IMR-90 (cell line): ENCODE results near the gene UBASH3B. TPM values are rescaled to one million over a fixed set of nuclear protein-coding genes. Genes with fewer than 3 reads are reported as not detected.

Experiments
- ATAC-seq: fragments of 200-7000 bp; cut with Tn5 transposase; 2 replicates; pipeline ENCODE4 v1.9.1; 2020; ENCODE audit warnings: low read depth, mild to moderate bottlenecking, moderate library complexity
- BruUV-seq: library from RNA; stranded (reverse); fragments of 400-500 nt; replicated peaks from 2 replicates; lab custom pipeline; 2021; lab: Mats Ljungman, UMichigan
- CTCF ChIA-PET: fragments of 300-600 bp; formaldehyde crosslinking; extraction: SDS; loops from one replicate; lab custom pipeline; 2021; ENCODE audit warnings: antibody characterized with exemption; lab: Yijun Ruan, JAX
- POLR2A ChIA-PET: fragments of 300-600 bp; sonication (Branson Sonifier 250); formaldehyde crosslinking; loops from one replicate; lab custom pipeline; 2022; ENCODE audit warnings: antibody characterized with exemption; ENCODE audit not compliant: unreplicated experiment; lab: Charles Lee
- DNase-seq: peaks from one replicate; pipeline ENCODE4 v3.0.0; 2013
- H2AFZ ChIP-seq: replicated peaks from 2 replicates; pipeline ENCODE3; 2013; ENCODE audit warnings: low read length, mild to moderate bottlenecking; ENCODE audit not compliant: poor library complexity
- H2AK5ac ChIP-seq: 2 replicates; pipeline ENCODE4 v1.6.1; 2013; ENCODE audit warnings: low read depth, low read length, inconsistent platforms
- H2AK9ac ChIP-seq: replicated peaks from 2 replicates; pipeline ENCODE3; 2013; ENCODE audit warnings: mild to moderate bottlenecking, low read depth, low read length, moderate library complexity; ENCODE audit not compliant: poor library complexity
- H2BK120ac ChIP-seq: 2 replicates; pipeline ENCODE4 v1.6.1; 2013; ENCODE audit warnings: low read depth, low read length, inconsistent platforms
- H2BK15ac ChIP-seq: 3 replicates; pipeline ENCODE4 v1.6.1; 2013; ENCODE audit warnings: low read depth, low read length, inconsistent platforms
- H2BK20ac ChIP-seq: 2 replicates; pipeline ENCODE4 v1.6.1; 2013; ENCODE audit warnings: low read depth, mild to moderate bottlenecking, inconsistent platforms, low read length, moderate library complexity
- H2BK5ac ChIP-seq: 2 replicates; pipeline ENCODE4 v1.6.1; 2013; ENCODE audit warnings: mild to moderate bottlenecking, low read depth, low read length, inconsistent platforms; ENCODE audit not compliant: poor library complexity, severe bottlenecking
- H3K14ac ChIP-seq: replicated peaks from 2 replicates; pipeline ENCODE4 v1.6.1; 2013; ENCODE audit warnings: low read depth, low read length, inconsistent platforms
- H3K18ac ChIP-seq: 2 replicates; pipeline ENCODE4 v1.6.1; 2013; ENCODE audit warnings: low read depth, low read length, control low read depth
- H3K23ac ChIP-seq: 2 replicates; pipeline ENCODE4 v1.6.1; 2013; ENCODE audit warnings: low read depth, low read length, inconsistent platforms
- H3K27ac ChIP-seq: 2 replicates; pipeline ENCODE4 v1.5.1; 2013; ENCODE audit warnings: mild to moderate bottlenecking, control low read depth, low read length; ENCODE audit not compliant: insufficient read depth
- H3K27me3 ChIP-seq: 2 replicates; pipeline ENCODE4 v1.6.1; 2013; ENCODE audit warnings: low read length; ENCODE audit not compliant: control insufficient read depth, insufficient read depth
- H3K36me3 ChIP-seq: 2 replicates; pipeline ENCODE4 v1.6.1; 2013; ENCODE audit warnings: low read length, mixed read lengths; ENCODE audit not compliant: control insufficient read depth, insufficient read depth
- H3K4ac ChIP-seq: 2 replicates; pipeline ENCODE4 v1.6.1; 2013; ENCODE audit warnings: low read depth, low read length, inconsistent platforms
- H3K4me1 ChIP-seq: 2 replicates; pipeline ENCODE4 v1.6.1; 2013; ENCODE audit warnings: low read length, mixed read lengths; ENCODE audit not compliant: control insufficient read depth, insufficient read depth
- H3K4me2 ChIP-seq: 2 replicates; pipeline ENCODE4 v1.6.1; 2013; ENCODE audit warnings: low read depth, mild to moderate bottlenecking, control low read depth, low read length, moderate library complexity
- H3K4me3 ChIP-seq: 2 replicates; pipeline ENCODE4 v1.5.1; 2013; ENCODE audit warnings: low read depth, mild to moderate bottlenecking, control low read depth, low read length, moderate library complexity; ENCODE audit not compliant: insufficient read depth
- H3K56ac ChIP-seq: 2 replicates; pipeline ENCODE4 v1.6.1; 2013; ENCODE audit warnings: low read length, inconsistent platforms; ENCODE audit not compliant: insufficient read depth; ENCODE audit errors: extremely low read depth
- H3K79me1 ChIP-seq, 2 experiments: 2 replicates each; pipeline ENCODE4 v1.6.1; 2013; ENCODE audit warnings: low read length in 2 of 2, inconsistent platforms in 1 of 2, low read depth in 1 of 2
- H3K9ac ChIP-seq: 2 replicates; pipeline ENCODE4 v1.6.1; 2013; ENCODE audit warnings: low read depth, low read length, control low read depth
- H3K9me1 ChIP-seq: 2 replicates; pipeline ENCODE4 v1.6.1; 2013; ENCODE audit warnings: low read length, inconsistent platforms; ENCODE audit not compliant: insufficient read depth
- H3K9me3 ChIP-seq: 2 replicates; pipeline ENCODE4 v1.6.1; 2013; ENCODE audit warnings: low read length; ENCODE audit not compliant: control insufficient read depth, insufficient read depth
- H4K20me1 ChIP-seq: 2 replicates; pipeline ENCODE4 v1.6.1; 2013; ENCODE audit warnings: low read length, inconsistent platforms; ENCODE audit not compliant: insufficient read depth
- H4K5ac ChIP-seq: 2 replicates; pipeline ENCODE4 v1.6.1; 2013; ENCODE audit warnings: mild to moderate bottlenecking, low read depth, low read length, control low read depth
- H4K8ac ChIP-seq, 2 experiments: 2 replicates each; pipeline ENCODE4 v1.6.1; 2013; ENCODE audit warnings: low read depth in 2 of 2, low read length in 2 of 2, control low read depth in 1 of 2, inconsistent platforms in 1 of 2
- H4K91ac ChIP-seq: 2 replicates; pipeline ENCODE4 v1.6.1; 2013; ENCODE audit warnings: low read depth, low read length, inconsistent platforms; ENCODE audit not compliant: insufficient read depth
- CEBPB ChIP-seq: IDR thresholded peaks from 2 replicates; pipeline ENCODE4 v1.6.1; 2012; ENCODE audit warnings: low read depth, low read length, improper control_type of control experiment
- CTCF ChIP-seq: conservative IDR thresholded peaks from 2 replicates; pipeline ENCODE4 v1.5.1; 2012; ENCODE audit warnings: mild to moderate bottlenecking, low read depth, low read length, improper control_type of control experiment
- ELK1 ChIP-seq: fragments of 150-350 bp; IDR thresholded peaks from 2 replicates; pipeline ENCODE4 v1.6.1; 2016; ENCODE audit warnings: low read depth, mild to moderate bottlenecking, low read length, moderate library complexity, borderline replicate concordance
- RFX5 ChIP-seq: IDR thresholded peaks from 2 replicates; pipeline ENCODE4 v1.8.0; 2012; ENCODE audit warnings: low read depth, mild to moderate bottlenecking, low read length, moderate library complexity
- WGBS, 2 experiments: methylation state at CpG; one replicate each; pipeline versions ENCODE4 v1.1.5 to v1.1.7; 2013; ENCODE audit warnings: missing lambda C conversion rate in 2 of 2; ENCODE audit not compliant: insufficient read length in 1 of 2; ENCODE audit errors: extremely low coverage in 2 of 2; 5-methylcytosine and 5-hydroxymethylcytosine counted together
- dilution Hi-C: fragments of 300-500 bp; cut with HindIII; formaldehyde crosslinking; loops from one replicate; pipeline ENCODE4 v1.14.3; 2018; ENCODE audit warnings: low sequenced_read_pairs; ENCODE audit not compliant: unreplicated experiment
- in situ Hi-C: fragments of 300-500 bp; cut with MboI; formaldehyde crosslinking; loops from 3 replicates; pipeline ENCODE4 v1.14.3; 2019; ENCODE audit warnings: low sequenced_read_pairs, inconsistent platforms, mixed read lengths
- intact Hi-C: fragments of 100-400 bp; cut with micrococcal nuclease; formaldehyde crosslinking; loops from 2 replicates; pipeline ENCODE4 v1.10.0; 2022
- polyA plus RNA-seq, 3 experiments: library from polyadenylated mRNA; depleted of rRNA; stranded (reverse); fragments of >200 nt; gene quantifications; 2 replicates each; pipeline ENCODE4 v1.2.3, GENCODE V29; 2012; ENCODE audit warnings: low replicate concordance in 1 of 3
- total RNA-seq: library from RNA; depleted of rRNA; stranded (reverse); fragments of >200 nt; gene quantifications from 2 replicates; pipeline ENCODE4 v1.2.3, GENCODE V29; 2012

UBASH3B gene
- total and polyA plus RNA-seq, 2 of the 4 experiments (the other 2 are of a cell fraction), result 27.2 to 48.0 TPM

DNA sequence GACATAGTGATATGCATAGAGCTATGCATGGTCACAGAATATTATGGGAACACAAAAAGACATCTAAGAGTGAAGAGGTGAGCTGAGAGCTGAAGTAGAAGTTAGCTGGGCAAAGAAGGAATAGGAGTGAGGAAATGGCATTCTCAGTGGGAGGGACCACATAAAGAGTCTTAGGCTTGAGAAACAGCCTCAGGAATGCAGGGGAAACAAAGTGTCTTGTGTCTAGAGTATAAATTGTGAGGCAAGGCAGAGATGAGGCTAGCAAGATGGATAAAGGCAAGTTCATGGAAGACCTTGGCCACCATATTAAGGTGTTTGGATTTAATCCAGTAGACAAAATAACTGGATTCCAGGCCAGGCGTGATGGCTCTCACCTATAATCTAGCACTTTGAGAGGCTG is 142.1 kb downstream of the UBASH3B start:
- Histone ChIP-seq H3K9me3 (no peaks in the 10 kb centered on the region), H3K9me1 (peaks cover 3% of the 10 kb centered on the region; the same call in 1 of the 2 replicates), H3K36me3 (peaks cover 26% of the 10 kb centered on the region), H3K79me1 (peaks cover 2 to 6% of the 10 kb centered on the region in 2 experiments; a peak in 2 of 4 replicates), H3K4ac (no peak overlapping the region), H3K18ac (no peak overlapping the region), H2BK20ac (no peak overlapping the region), H3K4me3 (no peak overlapping the region), H3K9ac (no peak overlapping the region), H4K5ac (no peak overlapping the region), H2AFZ (no peak overlapping the region), H3K4me1 (peaks cover under 1% of the 10 kb centered on the region; the same call in 1 of the 2 replicates), H4K20me1 (no peaks in the 10 kb centered on the region), H2BK120ac (no peak overlapping the region), H2AK9ac (no peak overlapping the region), H2BK5ac (no peak overlapping the region), H3K23ac (no peak overlapping the region), H3K27me3 (no peaks in the 10 kb centered on the region), H2AK5ac (no peak overlapping the region), H3K56ac (no peak overlapping the region), H2BK15ac (no peak overlapping the region), H4K8ac (no peak overlapping the region), H3K4me2 (no peak overlapping the region), H3K14ac (no peak overlapping the region), H3K27ac (no peak overlapping the region), H4K91ac (no peak overlapping the region)
- TF ChIP-seq RFX5, result no peak
- no peak for TF ChIP-seq CEBPB
- no peak for TF ChIP-seq ELK1
- no peak for TF ChIP-seq CTCF
- in situ Hi-C loops, result loop anchor here (5.0 kb wide), 1 partner anchor 55 kb away; no protein-coding TSS in a partner anchor
- ChIA-PET CTCF (interaction anchor here (0.6 to 1.8 kb wide), 2 partner anchors 9 to 223 kb away, joined by 3 to 4 read pairs; no protein-coding TSS in a partner anchor), POLR2A (no interaction called here)
- no CpG with 5 or more reads among the region's 1 CpG for WGBS, 2 experiments
- no TSS peak for BruUV-seq
- dilution Hi-C loops, result no loop called here
- ATAC-seq (peak; percentile 53), DNase-seq (no peak)
- intact Hi-C loops, result no loop called here
